Epithelial cell of proximal tubule (primary cell): ENCODE results near the gene ORAI2. TPM values are rescaled to one million over a fixed set of nuclear protein-coding genes. Genes with fewer than 3 reads are reported as not detected.
"Not testable (repeated sequence)": the region's sequence is repeated elsewhere in the genome, so short reads cannot be mapped to it uniquely, and the experiment has no call there.

ENCODE experiments used
- DNase-seq: peaks from one replicate; pipeline ENCODE4 v3.0.0-alpha.2; 2011; ENCODE audit warnings: low read depth
- H3K4me3 ChIP-seq: 2 replicates; pipeline ENCODE4 v1.5.1; 2011; ENCODE audit warnings: low read depth, mild to moderate bottlenecking, low read length
- CTCF ChIP-seq: conservative IDR thresholded peaks from 2 replicates; pipeline ENCODE4 v1.5.1; 2012; ENCODE audit warnings: low read depth, mild to moderate bottlenecking, low read length
- total RNA-seq: library from RNA; depleted of rRNA; stranded (reverse); fragments of >200 nt; gene quantifications from 2 replicates; pipeline ENCODE4 v1.2.3, GENCODE V29; 2015

Gene ORAI2
- total RNA-seq, 1 donor from 2014 or later, result 46.6 TPM

- no peak for TF ChIP-seq CTCF
- H3K4me3 ChIP-seq, result no peak overlapping the region
- no peak for DNase-seq
Measured at GRCh38 chr7:102452451-102452850, 19.1 kb downstream of the ORAI2 start.

DNA sequence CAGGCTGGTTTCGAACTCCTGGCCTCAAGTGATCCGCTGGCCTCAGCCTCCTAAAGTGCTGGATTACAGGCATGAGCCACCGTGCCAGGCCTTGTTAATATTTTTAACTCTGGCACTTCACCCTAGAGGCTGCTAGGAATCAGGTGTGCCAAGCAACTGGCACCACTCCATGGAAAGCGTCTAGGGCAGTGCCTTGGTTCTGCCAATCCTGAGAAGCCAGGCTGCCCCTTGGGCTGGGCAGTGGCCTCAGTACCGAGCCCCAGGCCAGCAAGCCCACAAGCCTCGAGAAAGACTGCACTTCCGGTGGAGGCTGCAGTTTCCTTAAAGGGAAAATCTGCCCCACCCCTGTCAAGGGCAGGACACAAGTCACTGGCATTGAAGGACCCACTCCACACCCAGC lies 19.9 kb downstream of the ORAI2 start:
- no peak for TF ChIP-seq CTCF
- no peak overlapping the region for H3K4me3 ChIP-seq
- DNase-seq, result no peak

DNA sequence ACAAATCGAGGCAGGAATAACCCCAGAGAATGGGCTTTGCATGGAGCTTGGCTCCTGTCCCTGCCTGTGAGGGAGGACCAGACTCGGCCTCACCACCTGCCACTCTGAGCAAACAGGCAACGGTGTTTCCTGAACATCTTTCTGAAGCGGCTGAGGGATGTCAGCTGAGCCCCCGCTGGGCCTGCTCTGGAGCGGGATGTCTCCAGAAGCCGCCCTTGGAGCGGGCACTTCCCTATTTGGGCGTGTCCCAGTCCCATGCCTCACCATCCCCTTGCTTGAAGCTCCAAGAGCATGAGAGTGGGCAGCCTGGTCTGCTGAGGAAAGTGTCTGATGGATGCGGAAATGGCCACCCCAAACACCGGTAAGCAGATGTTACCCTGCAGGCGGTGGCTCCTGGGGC lies 21.1 kb downstream of the ORAI2 start:
- DNase-seq, result no peak
- no peak for TF ChIP-seq CTCF
- H3K4me3 ChIP-seq, result no peak overlapping the region

- not testable (repeated sequence) for H3K4me3 ChIP-seq, DNase-seq
Measured at GRCh38 chr7:102454932-102455331, 21.6 kb downstream of the ORAI2 start.

DNA sequence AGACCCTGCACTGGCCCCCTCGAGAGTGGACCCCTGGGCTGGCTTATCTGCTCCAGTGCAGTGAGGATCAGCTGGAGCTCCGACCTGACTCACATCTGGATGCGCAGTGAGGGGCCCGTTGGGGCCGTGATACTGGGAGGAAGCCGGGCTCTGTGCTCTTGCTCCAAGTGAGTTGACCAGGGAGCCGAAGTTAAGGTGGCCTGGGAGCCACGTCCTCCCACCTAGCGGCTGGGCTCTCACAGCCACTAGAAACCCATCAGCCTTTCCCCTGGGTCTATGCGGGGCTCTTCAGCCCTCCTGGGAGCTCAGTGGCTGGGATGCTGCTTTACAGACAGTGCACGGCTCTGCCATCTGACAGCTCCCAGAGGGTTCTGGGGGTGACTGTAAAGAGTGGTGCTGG lies 22.2 kb downstream of the ORAI2 start:
- H3K4me3 ChIP-seq, result no peak overlapping the region
- no peak for TF ChIP-seq CTCF
- DNase-seq, result no peak

GRCh38 chr7:102456327-102456726 lies 23.0 kb downstream of the ORAI2 start:
- no peak for DNase-seq
- H3K4me3 ChIP-seq, result no peak overlapping the region
- TF ChIP-seq CTCF, result no peak

DNA sequence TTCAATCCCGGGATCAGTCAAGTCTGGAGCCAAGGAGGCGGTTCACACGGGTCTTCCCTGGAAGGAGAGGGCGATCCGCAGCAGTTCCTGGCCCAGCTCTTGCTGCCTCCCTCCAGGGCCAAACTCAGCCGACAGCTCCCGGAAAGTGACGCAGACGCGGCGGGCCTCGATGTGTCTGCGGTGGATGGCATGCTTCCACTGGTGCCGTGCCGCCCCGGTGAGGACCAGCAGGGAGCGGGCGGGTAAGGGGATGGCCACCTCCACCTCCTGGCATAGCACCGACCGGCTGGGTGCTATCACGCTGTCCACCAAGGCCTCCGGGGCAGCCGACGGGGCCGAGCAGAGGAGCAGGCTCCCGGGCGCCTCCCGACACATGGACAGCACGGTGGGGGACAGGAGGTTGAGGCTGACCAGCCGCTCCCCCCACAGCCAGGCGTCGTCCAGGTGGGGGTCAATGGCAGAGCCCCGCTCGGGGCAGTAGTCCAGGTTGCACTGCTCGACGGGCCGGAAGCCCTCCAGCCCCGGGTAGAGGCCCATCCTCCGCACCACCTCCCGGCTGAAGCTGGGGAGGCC lies 24.1 kb downstream of the ORAI2 start:
- H3K4me3 ChIP-seq, result no peak overlapping the region
- TF ChIP-seq CTCF, result no peak
- DNase-seq, result no peak
